Neural progenitor cell (in vitro differentiated cells): ENCODE measurements around the gene CAMSAP1.

Experiments used
- CTCF ChIP-seq: fragments of 200-600 bp; sonication (generic); IDR thresholded peaks from 2 replicates; pipeline ENCODE4 v1.5.1; 2017; ENCODE audit warnings: antibody characterized with exemption, mild to moderate bottlenecking
- EZH2phosphoT487 ChIP-seq: fragments of 200-600 bp; sonication (generic); IDR thresholded peaks from 2 replicates; pipeline ENCODE4 v1.6.1; 2017; ENCODE audit warnings: antibody characterized with exemption

- TF ChIP-seq CTCF: no peak
- TF ChIP-seq EZH2phosphoT487: no peak
Measured at GRCh38 chr9:135885100-135885853, 22.1 kb downstream of the CAMSAP1 start.
